ENCODE results near the gene KLHL26.
A peak's percentile ranks its signal among the peaks of the same experiment; 100 is the strongest.
"Not testable (repeated sequence)": the region's sequence is repeated elsewhere in the genome, so short reads cannot be mapped to it uniquely, and the experiment has no call there.

KLHL26 gene

DNA sequence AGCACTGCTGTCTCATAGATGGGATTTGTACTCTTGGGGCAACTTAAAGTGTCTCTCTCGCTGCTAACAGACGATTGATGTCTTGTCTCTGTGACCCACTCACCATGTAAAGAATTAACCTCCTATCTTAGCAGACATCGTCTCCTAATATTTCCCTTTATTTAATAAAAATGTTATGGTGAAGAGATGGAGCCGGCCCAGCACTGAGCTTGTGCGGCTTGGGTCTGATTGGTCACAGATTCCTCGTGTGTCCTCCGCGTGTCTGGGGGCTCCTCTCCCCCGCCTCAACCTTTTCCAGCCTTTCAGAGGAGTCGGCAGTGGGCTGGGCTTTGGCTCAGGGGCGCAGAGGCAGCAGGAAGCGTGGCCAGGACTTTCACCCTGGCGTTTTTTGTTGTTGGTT, 33.5 kb downstream of the KLHL26 start:
- TF ChIP-seq Cebpa-rat (IDR thresholded peaks at IDR 0.05) = no peak
- Histone ChIP-seq H3K27ac (no peak overlapping the region), H3K4me3 (0 out of 2 replicates have a peak overlapping the region, but pooled peaks have one; percentile 47), H3K9me3 (no peaks in the 10 kb centered on the region), H3K27me3 (no peaks in the 10 kb centered on the region), H4K20me1 (peaks cover 79% of the 10 kb centered on the region), H3K9ac (peak overlapping the region; percentile 48; the same call in 1 of the 2 replicates), H3K4me1 (peaks cover 76% of the 10 kb centered on the region), H3K36me3 (peaks cover 19% of the 10 kb centered on the region), H3K4me2 (peak overlapping the region; percentile 89)

DNA sequence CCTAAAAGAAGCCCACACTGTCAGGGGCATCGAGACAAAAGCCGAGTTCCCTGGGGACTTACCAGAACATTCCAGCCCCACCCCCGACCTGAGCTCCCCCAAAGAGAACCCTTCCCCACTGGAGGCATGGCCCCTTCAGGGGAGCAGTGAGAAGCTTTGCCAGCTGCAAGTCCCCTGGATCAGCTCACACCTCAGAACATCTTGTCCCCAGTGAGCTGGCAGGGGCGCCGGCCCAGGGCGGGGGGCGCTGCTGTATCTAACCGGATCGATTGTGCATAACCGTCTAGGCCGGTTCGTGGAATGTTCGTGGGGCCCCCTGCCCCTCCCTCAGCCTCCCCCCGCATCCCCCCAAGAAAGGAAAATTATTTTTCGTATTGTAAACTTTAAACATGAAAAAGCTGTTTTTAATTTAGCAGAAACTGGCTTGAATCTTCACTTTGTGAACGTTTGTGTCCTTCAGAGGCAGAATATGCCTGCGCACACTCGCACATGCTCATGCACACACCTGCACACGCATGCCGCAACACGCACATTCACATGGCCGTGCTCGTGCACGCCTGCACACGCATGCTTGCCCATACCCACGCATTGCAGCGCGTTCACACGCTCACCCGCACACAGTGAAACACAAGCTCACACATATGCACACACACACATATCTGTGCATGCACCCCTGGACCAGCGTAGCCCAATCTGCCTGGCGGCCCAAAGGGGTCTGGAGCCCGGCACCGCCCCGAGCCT, 34.6 kb downstream of the KLHL26 start:
- Histone ChIP-seq H3K27ac (no peak overlapping the region), H3K4me2 (peak overlapping the region; percentile 89), H3K9ac (no peak overlapping the region), H3K4me1 (peaks cover 64% of the 10 kb centered on the region), H3K9me3 (no peaks in the 10 kb centered on the region), H3K36me3 (peaks cover 16% of the 10 kb centered on the region), H4K20me1 (peaks cover 67% of the 10 kb centered on the region), H3K27me3 (no peaks in the 10 kb centered on the region), H3K4me3 (peak overlapping the region; percentile 15; the same call in 1 of the 2 replicates)
- no peak for TF ChIP-seq Cebpa-rat (IDR thresholded peaks at IDR 0.05)

DNA sequence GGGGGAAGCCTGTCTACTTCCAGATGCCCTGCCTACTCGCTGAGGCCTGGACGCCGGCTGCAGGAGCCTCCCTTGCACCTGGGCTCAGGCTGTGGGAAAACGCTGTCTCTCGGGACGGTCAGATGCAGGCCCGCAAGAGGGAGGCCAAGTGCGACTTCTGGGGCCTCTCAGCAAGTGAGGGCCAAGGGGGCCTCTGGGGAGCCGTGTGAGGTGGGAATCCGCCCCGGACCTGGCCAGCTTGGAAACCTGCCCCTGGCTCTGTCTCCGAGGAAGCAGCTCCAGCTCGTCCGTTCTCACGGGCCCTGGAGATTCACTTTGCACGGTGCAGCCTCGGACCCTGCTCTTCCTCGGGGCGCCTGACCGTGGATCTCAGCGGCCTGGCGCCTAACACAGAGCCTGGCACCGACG, 35.2 kb downstream of the KLHL26 start:
- peak overlapping the region; percentile 15; the same call in 1 of the 2 replicates for H3K4me3 ChIP-seq
- no peak overlapping the region; the same call in 1 of the 2 replicates for H3K27ac ChIP-seq
- no peaks in the 10 kb centered on the region for H3K27me3 ChIP-seq
- H3K4me2 ChIP-seq = peak overlapping the region; percentile 89
- H3K36me3 ChIP-seq = peaks cover 16% of the 10 kb centered on the region
- H3K9me3 ChIP-seq = no peaks in the 10 kb centered on the region
- 0 out of 2 replicates have a peak overlapping the region, but pooled peaks have one; percentile 8 for H3K9ac ChIP-seq
- H3K4me1 ChIP-seq = peaks cover 59% of the 10 kb centered on the region
- H4K20me1 ChIP-seq = peaks cover 61% of the 10 kb centered on the region
- no peak for TF ChIP-seq Cebpa-rat (IDR thresholded peaks at IDR 0.05)

DNA sequence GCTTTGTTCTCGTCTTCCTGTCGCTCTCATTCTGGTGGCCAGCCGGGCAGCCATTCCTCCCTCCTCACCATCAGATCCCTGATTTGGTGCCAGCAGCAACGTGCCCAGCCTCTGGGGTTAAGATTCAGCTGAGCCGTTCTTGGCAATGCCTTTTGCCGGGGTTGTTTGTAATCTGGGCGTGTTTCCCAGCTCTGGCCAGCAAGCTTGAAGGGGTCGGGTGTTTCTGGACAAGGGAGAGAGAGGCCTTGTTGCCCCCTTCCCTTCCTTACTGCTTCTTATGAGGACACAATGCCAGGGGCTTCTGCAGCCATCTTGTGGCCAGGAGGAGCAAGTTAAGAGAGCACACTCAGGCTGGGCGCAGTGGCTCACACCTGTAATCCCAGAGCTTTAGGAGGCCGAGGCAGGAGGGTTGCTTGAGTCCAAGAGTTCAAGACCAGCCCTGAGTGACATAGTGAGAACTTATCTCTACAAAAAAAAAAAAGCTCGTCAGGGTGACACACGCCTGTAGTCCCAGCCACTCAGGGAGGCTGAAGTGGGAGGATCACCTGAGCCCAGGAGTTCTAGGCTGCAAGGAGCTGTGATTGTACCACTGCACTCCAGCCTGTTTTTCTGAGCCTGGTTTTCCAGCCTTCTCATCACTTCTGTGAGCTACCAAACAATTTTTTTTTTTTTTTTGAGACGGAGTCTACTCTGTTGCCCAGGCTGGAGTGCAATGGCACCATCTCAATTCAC, 35.9 kb downstream of the KLHL26 start:
- Histone ChIP-seq H3K27me3 (no peaks in the 10 kb centered on the region), H3K36me3 (peaks cover 12% of the 10 kb centered on the region), H3K4me3 (no peak overlapping the region), H3K9ac (no peak overlapping the region), H4K20me1 (peaks cover 54% of the 10 kb centered on the region), H3K27ac (no peak overlapping the region), H3K4me2 (peak overlapping the region; percentile 89), H3K4me1 (peaks cover 54% of the 10 kb centered on the region), H3K9me3 (no peaks in the 10 kb centered on the region)
- TF ChIP-seq Cebpa-rat (IDR thresholded peaks at IDR 0.05) = no peak

DNA sequence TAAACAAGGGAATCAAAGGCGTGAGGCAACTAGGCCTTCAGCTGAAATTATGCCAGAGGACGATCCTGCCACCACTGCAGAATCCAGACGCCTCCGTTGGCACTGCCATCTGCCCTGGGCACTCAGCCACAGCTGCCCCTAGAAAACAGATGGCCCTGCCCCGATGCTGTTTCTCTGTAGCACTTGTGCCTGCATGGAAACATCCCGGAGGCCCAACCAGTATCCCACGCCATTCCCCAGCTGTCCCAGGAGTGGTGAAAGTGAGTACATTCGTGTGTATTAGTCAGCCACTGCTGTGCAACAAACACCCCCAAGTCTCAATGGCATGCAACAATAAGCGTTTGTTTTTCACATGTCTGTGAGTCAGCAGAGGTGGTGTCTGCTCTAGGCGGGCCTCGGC, 37.8 kb downstream of the KLHL26 start:
- no peak overlapping the region for H3K9ac ChIP-seq
- peaks cover 36% of the 10 kb centered on the region for H4K20me1 ChIP-seq
- no peak overlapping the region for H3K27ac ChIP-seq
- H3K27me3 ChIP-seq = no peaks in the 10 kb centered on the region
- peaks cover 54% of the 10 kb centered on the region for H3K4me1 ChIP-seq
- H3K4me3 ChIP-seq = no peak overlapping the region
- H3K9me3 ChIP-seq = no peaks in the 10 kb centered on the region
- H3K36me3 ChIP-seq = no peaks in the 10 kb centered on the region
- H3K4me2 ChIP-seq = no peak overlapping the region
- TF ChIP-seq Cebpa-rat (IDR thresholded peaks at IDR 0.05) = no peak

DNA sequence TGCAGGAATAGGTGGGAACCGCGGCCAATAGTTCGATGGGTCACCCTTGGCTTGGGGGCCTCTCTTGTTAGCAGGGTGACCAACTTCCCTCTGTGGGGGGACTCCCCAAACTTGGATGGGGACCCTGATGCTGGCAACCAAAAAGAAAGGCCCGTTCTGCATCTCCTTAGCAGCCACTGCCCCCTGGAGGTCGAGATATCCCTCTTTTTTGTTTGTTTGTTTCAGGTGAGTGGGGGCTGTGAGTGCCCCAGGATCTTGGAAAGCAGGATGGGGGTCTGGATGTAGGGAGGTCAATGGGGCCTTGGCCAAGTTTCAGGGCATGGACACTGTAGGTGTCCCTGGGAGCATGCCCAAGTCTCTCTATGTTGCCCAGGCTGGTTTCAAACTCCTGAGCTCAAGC, 39.0 kb downstream of the KLHL26 start:
- TF ChIP-seq Cebpa-rat (IDR thresholded peaks at IDR 0.05) = no peak
- Histone ChIP-seq H3K4me2 (no peak overlapping the region), H3K27ac (no peak overlapping the region), H3K4me3 (no peak overlapping the region), H3K9ac (no peak overlapping the region), H3K9me3 (no peaks in the 10 kb centered on the region), H4K20me1 (peaks cover 24% of the 10 kb centered on the region), H3K27me3 (no peaks in the 10 kb centered on the region), H3K36me3 (no peaks in the 10 kb centered on the region), H3K4me1 (peaks cover 42% of the 10 kb centered on the region)

DNA sequence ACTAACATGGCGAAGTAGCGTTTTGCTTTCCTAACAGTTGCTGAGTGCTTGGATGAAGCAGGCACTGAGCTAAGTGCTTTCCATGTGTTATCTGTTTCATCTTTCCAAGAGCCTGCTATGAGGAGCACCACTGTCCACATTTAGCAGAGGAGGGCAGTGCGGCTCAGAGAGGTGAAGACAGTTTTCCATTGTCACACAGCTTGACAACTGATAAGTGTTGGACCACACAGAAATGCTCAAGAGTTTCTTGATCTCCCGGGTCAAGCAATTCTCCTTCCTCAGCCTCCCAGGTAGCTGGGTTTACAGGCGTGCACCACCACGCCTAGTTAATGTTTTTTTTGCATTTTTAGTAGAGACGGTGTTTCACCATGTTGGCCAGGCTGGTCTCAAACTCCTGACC, 39.9 kb downstream of the KLHL26 start:
- H3K4me2 ChIP-seq = no peak overlapping the region
- H3K27ac ChIP-seq = no peak overlapping the region
- H3K9ac ChIP-seq = no peak overlapping the region
- H3K36me3 ChIP-seq = no peaks in the 10 kb centered on the region
- no peak overlapping the region for H3K4me3 ChIP-seq
- no peaks in the 10 kb centered on the region for H3K27me3 ChIP-seq
- peaks cover 15% of the 10 kb centered on the region for H4K20me1 ChIP-seq
- H3K9me3 ChIP-seq = no peaks in the 10 kb centered on the region
- no peak for TF ChIP-seq Cebpa-rat (IDR thresholded peaks at IDR 0.05)
- H3K4me1 ChIP-seq = peaks cover 33% of the 10 kb centered on the region

DNA sequence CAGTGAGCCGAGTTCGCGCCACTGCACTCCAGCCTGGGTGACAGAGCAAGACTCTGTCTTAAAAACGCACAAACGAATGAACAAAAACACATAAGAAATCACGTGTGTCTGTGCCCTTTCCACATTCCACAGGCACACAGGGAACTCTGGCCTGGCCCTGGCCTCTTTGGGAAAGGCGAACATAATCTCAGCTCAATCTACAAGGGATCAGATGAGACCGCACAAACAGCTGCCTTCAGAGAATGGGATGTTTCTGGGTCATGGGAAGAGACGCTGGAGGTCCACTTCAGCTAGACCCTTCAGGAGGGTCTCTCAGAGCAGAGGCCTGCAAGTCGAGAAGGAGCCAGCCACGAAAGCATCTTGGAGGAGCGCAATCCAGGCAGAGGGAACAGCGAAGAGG, 40.3 kb downstream of the KLHL26 start:
- no peaks in the 10 kb centered on the region for H3K27me3 ChIP-seq
- peaks cover 10% of the 10 kb centered on the region for H4K20me1 ChIP-seq
- H3K36me3 ChIP-seq = no peaks in the 10 kb centered on the region
- TF ChIP-seq Cebpa-rat (IDR thresholded peaks at IDR 0.05) = no peak
- H3K9me3 ChIP-seq = no peaks in the 10 kb centered on the region
- H3K4me1 ChIP-seq = peaks cover 29% of the 10 kb centered on the region
- no peak overlapping the region for H3K9ac ChIP-seq
- no peak overlapping the region for H3K4me2 ChIP-seq
- H3K4me3 ChIP-seq = no peak overlapping the region
- H3K27ac ChIP-seq = no peak overlapping the region

DNA sequence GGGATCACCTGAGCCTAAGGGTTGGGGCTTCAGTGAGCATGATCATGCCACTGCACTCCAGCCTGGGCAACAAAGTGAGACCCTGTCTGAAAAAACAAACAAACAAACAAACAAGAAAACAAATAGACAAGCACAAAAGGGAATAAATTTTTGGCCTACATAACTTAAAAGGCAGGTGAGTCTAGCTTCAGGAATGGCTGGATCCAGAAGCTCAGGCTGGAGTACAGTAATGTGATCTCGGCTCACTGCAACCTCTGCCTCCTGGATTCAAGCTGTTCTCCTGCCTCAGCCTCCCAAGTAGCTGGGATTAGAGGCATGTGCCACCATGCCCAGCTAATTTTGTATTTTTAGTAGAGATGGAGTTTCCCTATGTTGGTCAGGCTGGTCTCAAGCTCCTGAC, 43.3 kb downstream of the KLHL26 start:
- H3K9me3 ChIP-seq, H3K27me3 ChIP-seq, H4K20me1 ChIP-seq, H3K36me3 ChIP-seq, H3K4me3 ChIP-seq, H3K9ac ChIP-seq, H3K4me2 ChIP-seq, H3K27ac ChIP-seq: not testable (repeated sequence)
- H3K4me1 ChIP-seq = peaks cover 45% of the 10 kb centered on the region

DNA sequence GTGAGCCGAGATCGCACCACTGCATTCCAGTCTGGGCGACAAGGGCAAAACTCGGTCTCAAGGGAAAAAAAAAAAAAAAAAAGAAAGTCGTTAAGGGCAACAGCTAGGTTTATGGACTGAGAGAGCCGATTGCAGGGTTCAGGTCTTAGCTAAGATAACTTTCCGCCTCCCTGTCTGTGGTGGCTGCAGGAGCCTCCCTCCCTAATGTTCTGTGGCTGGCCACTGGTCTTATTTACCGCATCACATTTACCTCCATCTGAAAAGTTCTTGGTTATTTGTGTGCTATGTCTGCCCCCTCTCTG, 45.9 kb downstream of the KLHL26 start:
- H3K9me3 ChIP-seq = no peaks in the 10 kb centered on the region
- H3K4me2 ChIP-seq = peak overlapping the region; percentile 94
- H3K36me3 ChIP-seq = peaks cover 4% of the 10 kb centered on the region; the same call in 1 of the 2 replicates
- peak overlapping the region; percentile 90 for H3K27ac ChIP-seq
- peaks cover 15% of the 10 kb centered on the region for H4K20me1 ChIP-seq
- peak overlapping the region; percentile 75 for H3K4me3 ChIP-seq
- H3K27me3 ChIP-seq = no peaks in the 10 kb centered on the region
- H3K4me1 ChIP-seq = peaks cover 55% of the 10 kb centered on the region
- TF ChIP-seq Cebpa-rat (IDR thresholded peaks at IDR 0.05) = no peak
- H3K9ac ChIP-seq = peak overlapping the region; percentile 88
